Kidney (tissue), 14 donors: ENCODE results near the gene MAN2A2. TPM values are rescaled to one million over a fixed set of nuclear protein-coding genes. Genes with fewer than 3 reads are reported as not detected.

Experiments
- DNase-seq, 5 donors: peaks; one replicate each; pipeline ENCODE4 v3.0.0-alpha.2; 2013 to 2020
- FAIRE-seq: peaks from 2 replicates; lab custom pipeline; 2012; peaks lifted over from hg19 to GRCh38; lab: Jason Lieb, UNC
- H3K27ac ChIP-seq, 2 donors: one replicate each; pipeline ENCODE4 v1.7.0; 2013; ENCODE audit warnings: low read depth in 2 of 2, low read length in 2 of 2, inconsistent platforms in 1 of 2
- H3K27me3 ChIP-seq: one replicate; pipeline ENCODE4 v1.7.1; 2013; ENCODE audit warnings: low read length, inconsistent platforms; ENCODE audit not compliant: control insufficient read depth, insufficient read depth
- H3K36me3 ChIP-seq, 3 donors: one replicate each; pipeline versions ENCODE4 v1.7.0 to v1.7.1; 2013; ENCODE audit warnings: low read length in 3 of 3, control low read depth in 1 of 3, inconsistent platforms in 1 of 3; ENCODE audit not compliant: insufficient read depth in 3 of 3, control insufficient read depth in 2 of 3
- H3K4me1 ChIP-seq, 3 donors: one replicate each; pipeline versions ENCODE4 v1.7.0 to v1.7.1; 2013; ENCODE audit warnings: low read length in 3 of 3, inconsistent platforms in 1 of 3, low read depth in 1 of 3; ENCODE audit not compliant: control insufficient read depth in 2 of 3, insufficient read depth in 2 of 3
- H3K4me3 ChIP-seq, 3 donors: one replicate each; pipeline versions ENCODE4 v1.7.0 to v1.8.1; 2013; ENCODE audit warnings: low read length in 3 of 3, control low read depth in 1 of 3, inconsistent platforms in 1 of 3
- H3K9ac ChIP-seq, 3 donors: one replicate each; pipeline versions ENCODE4 v1.7.0 to v1.7.1; 2013; ENCODE audit warnings: low read length in 3 of 3, control low read depth in 1 of 3, inconsistent platforms in 1 of 3
- H3K9me3 ChIP-seq, 3 donors: one replicate each; pipeline versions ENCODE4 v1.7.0 to v1.7.1; 2013; ENCODE audit warnings: low read length in 3 of 3, control low read depth in 1 of 3, inconsistent platforms in 1 of 3; ENCODE audit not compliant: control insufficient read depth in 2 of 3, insufficient read depth in 1 of 3
- intact Hi-C: fragments of 100-400 bp; cut with DNase I; formaldehyde crosslinking; loops from one replicate; pipeline ENCODE4 v1.11.1; 2022
- polyA plus RNA-seq: library from polyadenylated mRNA; stranded (reverse); fragments of 350-450 nt; fragmentation: Illumina TruSeq; extraction: RNeasy Lipid Tissue Mini Kit (QIAGEN cat#74804); gene quantifications from one replicate; pipeline ENCODE4 v1.2.3, GENCODE V29; 2014; ENCODE audit warnings: low read depth, low replicate concordance; ENCODE audit not compliant: insufficient read depth
- total RNA-seq: library from RNA; stranded (reverse); fragmentation: NEBNext Ultra II Directional; extraction: Animal tissue kit (Norgen Biotek cat#: 25700); gene quantifications from one replicate; pipeline ENCODE4 v1.2.1, GENCODE V29; 2021
- TF ChIP-seq, protein P1 (sequence below): IDR thresholded peaks from 3 replicates; pipeline ENCODE4 v1.5.1; 2012; ENCODE audit warnings: mild to moderate bottlenecking, moderate library complexity, borderline replicate concordance; ENCODE audit not compliant: insufficient read depth; ENCODE audit errors: extremely low read depth
- donor health status: control.
- donor health status: control.
- donor health status: control.
- donor health status: control.
- donor health status: control.
- donor health status: DM: yes; HTN: yes; CAD: no.
- donor health status: Normal renal cell carcinoma (clear cell type).

The MAN2A2 gene
- total and polyA plus RNA-seq, 2 donors from 2014 or later = 11.4 to 56.3 TPM

DNA sequence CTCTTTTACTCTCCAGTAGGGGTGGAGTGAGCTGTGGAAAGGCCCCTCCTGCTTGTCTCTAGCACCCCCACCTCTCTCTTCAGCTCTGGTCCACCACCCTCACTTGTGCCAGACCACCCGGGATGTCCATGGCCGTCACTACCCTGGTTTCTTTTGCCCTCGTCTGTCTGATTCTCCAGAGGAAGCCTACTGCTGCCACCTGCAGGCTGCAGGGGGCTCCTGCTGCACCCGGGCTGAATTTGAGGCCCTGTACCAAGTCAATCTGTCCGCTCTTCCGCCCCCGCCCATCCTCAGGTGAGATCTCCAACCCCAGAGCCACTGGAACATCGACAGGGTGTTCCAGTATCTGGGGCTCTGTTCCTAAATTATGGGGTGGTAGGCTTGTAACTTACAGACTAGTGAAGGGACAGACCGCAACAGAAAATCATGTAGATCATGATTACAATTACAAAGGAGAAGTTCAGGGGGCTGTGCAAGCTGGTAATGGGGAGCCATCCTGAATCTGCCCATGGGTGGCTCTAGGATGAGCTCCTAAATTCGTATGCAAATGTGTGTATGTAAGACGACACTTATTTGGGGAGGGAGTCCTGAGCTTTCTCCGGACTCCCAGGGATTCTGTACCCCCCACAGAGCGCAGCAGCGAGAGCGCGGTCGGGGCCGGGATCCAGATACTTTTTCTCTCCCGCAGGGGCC is 31.3 kb downstream of the MAN2A2 start:
- peaks cover 0 to 34% (median 14%) of the 10 kb centered on the region in 3 donors for H3K4me1 ChIP-seq

DNA sequence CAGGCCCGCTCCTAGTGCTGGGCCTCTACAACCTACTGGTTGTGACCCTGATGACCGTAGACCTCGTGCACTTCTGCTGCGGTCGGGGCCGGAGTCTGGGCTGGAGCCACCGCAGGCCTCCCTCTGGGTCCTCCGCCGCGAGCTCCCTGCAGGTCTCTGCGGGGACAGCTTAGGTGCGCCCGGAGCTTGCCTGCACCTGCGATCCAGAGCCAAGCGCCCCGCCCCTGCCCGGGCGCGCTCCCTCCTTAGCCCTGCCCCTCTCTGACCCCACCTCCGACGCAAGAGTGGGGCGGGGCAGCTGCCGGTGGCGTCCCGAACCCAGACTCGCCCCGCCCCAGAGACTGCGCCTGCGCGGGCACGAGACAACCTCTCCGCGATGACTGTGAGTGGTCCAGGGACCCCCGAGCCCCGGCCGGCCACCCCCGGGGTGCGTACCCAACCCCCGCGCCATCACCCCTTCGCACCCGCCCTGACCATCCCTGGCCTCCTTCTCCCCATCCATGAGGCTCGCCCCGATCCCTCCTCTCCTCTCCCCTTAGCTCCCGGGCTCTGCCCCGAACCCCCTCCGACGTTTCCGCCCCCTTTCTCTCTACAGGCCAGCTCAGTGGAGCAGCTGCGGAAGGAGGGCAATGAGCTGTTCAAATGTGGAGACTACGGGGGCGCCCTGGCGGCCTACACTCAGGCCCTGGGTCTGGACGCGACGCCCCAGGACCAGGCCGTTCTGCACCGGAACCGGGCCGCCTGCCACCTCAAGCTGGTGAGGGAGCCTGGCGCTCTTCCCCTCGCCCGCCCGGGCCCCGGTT is 32.0 kb downstream of the MAN2A2 start, which contains the start of gene UNC45A:
TSS of gene UNC45A (plus strand) at position 337 of the 803 bp plus-strand sequence. CDS start at position 377, 40 bp downstream.
- TF ChIP-seq, protein P1, sequence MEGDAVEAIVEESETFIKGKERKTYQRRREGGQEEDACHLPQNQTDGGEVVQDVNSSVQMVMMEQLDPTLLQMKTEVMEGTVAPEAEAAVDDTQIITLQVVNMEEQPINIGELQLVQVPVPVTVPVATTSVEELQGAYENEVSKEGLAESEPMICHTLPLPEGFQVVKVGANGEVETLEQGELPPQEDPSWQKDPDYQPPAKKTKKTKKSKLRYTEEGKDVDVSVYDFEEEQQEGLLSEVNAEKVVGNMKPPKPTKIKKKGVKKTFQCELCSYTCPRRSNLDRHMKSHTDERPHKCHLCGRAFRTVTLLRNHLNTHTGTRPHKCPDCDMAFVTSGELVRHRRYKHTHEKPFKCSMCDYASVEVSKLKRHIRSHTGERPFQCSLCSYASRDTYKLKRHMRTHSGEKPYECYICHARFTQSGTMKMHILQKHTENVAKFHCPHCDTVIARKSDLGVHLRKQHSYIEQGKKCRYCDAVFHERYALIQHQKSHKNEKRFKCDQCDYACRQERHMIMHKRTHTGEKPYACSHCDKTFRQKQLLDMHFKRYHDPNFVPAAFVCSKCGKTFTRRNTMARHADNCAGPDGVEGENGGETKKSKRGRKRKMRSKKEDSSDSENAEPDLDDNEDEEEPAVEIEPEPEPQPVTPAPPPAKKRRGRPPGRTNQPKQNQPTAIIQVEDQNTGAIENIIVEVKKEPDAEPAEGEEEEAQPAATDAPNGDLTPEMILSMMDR = no peak
- Histone ChIP-seq H3K27me3 (no peaks in the 10 kb centered on the region), H3K27ac (peak within 1 kb of the TSS; percentile 62 to 67), H3K9ac (peak within 1 kb of the TSS; percentile 30 to 87 (median 35)), H3K36me3 (peaks cover 2 to 11% (median 7%) of the 10 kb centered on the region in 3 donors), H3K4me3 (peak within 1 kb of the TSS; percentile 38 to 81 (median 72)), H3K9me3 (no peaks in the 10 kb centered on the region), H3K4me1 (peaks cover 0 to 34% (median 14%) of the 10 kb centered on the region in 3 donors)
- DNase-seq (peak; percentile 93 to 98 (median 96)), FAIRE-seq (no peak)
- intact Hi-C loops = no loop called here

More for the DNA sequence above, 31.3 kb downstream of the MAN2A2 start:
- Histone ChIP-seq H3K9me3 (no peaks in the 10 kb centered on the region), H3K9ac (peak overlapping the region in 2 of 3 donors; percentile 30 to 62), H3K27ac (peak overlapping the region; percentile 53 to 54), H3K4me3 (peak overlapping the region; percentile 38 to 81 (median 72)), H3K36me3 (peaks cover 0 to 3% (median 2%) of the 10 kb centered on the region in 3 donors), H3K27me3 (no peaks in the 10 kb centered on the region)
- TF ChIP-seq, protein P1 = peak; percentile 82
- DNase-seq (peak; percentile 90 to 94 (median 93)), FAIRE-seq (no peak)
- intact Hi-C loops = no loop called here

DNA sequence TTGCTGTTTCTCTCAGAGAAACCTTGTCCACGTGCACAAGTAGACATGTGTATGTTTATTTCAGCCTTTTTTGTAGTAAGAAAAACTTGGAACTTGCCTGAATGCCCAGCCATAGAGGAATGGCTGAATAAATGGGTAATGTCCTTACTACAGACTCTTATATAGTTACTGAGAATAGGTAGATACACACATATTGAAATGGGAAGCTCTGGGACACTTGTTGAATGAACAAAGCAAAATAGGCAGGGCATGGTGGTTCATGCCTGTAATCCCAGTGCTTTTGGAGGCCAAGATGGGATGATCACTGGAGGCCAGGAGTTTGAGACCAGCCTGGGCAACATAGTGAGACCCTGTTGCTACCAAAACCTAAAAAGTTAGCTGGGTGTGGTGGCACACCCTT is 33.7 kb downstream of the MAN2A2 start:
- Histone ChIP-seq H3K4me1 (peaks cover 0 to 21% (median 7%) of the 10 kb centered on the region in 3 donors), H3K9ac (no peak overlapping the region), H3K9me3 (no peaks in the 10 kb centered on the region), H3K27me3 (no peaks in the 10 kb centered on the region), H3K27ac (no peak overlapping the region), H3K36me3 (peaks cover 8 to 20% (median 18%) of the 10 kb centered on the region in 3 donors), H3K4me3 (no peak overlapping the region)
- intact Hi-C loops = no loop called here
- TF ChIP-seq, protein P1 = no peak
- FAIRE-seq (no peak), DNase-seq (no peak)
